Effector CD8-positive, alpha-beta T cell (primary cell): Measurements from ENCODE around the gene FBXL7.

Source experiments
- DNase-seq: peaks from one replicate; lab custom pipeline; 2025; lab: John Stamatoyannopoulos, UW

Gene FBXL7

DNA sequence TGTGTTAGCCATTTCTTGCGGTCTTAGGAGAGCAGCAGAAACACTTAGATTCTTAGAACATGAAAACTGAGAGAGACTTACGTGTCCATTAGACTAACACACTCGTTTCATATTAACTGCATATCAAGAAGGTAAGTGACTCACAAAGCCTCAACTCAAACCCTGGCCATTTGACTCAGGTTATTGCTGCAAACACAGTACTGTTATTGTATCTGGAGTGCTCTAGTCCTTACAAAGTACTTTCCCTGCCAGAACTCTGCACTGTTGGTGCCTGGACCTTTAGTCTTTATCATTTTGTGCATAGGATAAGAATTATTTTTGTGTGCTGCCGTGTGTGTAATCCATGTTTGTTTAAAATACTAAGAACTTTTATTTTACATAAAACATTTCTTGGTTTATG lies 155.7 kb downstream of the FBXL7 start:
- no peak for DNase-seq

DNA sequence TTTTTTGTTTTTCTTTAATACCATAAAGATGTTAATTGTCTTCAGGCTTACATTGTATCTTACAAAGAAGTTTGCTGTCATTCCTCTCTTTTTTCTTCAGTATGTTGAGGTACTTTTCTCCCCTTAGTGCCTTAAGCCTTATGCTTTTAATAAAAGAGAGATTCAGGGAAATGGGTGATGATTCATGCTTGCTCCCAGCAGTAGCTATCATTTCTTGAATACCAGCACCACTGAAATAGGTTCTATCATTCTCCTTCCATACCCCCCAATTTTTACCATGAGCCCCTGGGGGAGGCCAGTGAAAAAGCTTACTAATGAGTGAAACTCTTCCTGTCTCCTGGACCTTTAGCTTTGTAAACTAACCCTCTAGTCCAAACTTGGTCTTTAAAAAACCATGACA lies 165.0 kb downstream of the FBXL7 start:
- no peak for DNase-seq

GRCh38 chr5:15669826-15670225 lies 169.8 kb downstream of the FBXL7 start:
- DNase-seq = no peak

DNA sequence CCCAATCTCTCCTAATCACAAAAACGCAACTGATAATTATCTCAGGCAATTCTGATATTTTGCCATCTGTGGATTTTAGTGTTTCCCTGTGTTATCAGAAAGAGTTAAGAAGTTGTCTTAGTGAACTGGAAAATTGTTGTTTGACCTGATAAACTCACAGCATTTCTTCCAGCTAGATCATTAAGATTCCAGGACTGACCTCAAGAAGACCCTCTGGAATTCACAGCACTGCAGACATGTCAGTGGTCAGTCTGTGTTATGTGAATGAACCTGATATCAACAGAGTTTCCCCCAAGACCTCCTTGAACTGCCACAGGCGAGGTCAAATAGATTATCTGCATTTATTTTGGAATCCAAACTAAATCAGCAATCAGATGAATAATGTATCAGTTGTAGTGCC lies 174.7 kb downstream of the FBXL7 start:
- no peak for DNase-seq

GRCh38 chr5:15676591-15676990 lies 176.6 kb downstream of the FBXL7 start:
- DNase-seq = no peak

DNA sequence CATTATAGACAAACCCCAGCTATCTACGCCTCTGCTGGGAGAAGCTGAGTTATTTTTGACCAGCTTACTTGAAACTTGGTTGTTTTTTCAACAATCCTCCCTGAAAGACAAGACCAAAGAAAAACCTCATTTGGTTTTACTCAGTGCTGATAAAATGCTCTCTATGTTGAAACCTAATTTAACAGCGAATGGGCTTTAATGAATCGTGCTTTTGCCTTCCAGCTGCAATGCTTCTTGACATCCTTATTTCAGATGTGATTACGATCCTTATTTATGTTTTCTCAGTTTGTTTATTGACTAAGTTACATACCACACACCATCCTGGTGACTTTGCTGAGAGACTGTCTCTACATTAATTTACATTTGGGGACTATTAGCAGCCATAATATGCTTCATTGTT lies 179.2 kb downstream of the FBXL7 start:
- no peak for DNase-seq

DNA sequence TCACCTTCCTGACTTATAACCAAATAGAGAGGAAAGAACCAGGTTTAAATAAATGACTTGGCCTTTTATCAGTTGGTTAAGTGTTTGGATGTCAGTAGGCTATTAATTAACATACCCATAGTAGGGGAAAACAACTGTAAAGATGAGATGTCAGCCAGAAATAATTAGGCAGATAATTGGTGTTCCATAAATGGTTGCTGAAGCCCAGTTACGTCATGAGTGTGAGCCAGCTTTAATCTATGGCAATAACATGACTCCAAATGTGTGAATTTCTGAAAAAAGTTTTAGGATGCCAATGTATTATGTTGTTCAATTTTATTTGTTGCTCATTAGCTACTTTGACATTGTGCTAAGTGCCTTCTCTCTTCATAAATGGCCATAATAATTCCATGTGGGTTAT lies 180.5 kb downstream of the FBXL7 start:
- no peak for DNase-seq

DNA sequence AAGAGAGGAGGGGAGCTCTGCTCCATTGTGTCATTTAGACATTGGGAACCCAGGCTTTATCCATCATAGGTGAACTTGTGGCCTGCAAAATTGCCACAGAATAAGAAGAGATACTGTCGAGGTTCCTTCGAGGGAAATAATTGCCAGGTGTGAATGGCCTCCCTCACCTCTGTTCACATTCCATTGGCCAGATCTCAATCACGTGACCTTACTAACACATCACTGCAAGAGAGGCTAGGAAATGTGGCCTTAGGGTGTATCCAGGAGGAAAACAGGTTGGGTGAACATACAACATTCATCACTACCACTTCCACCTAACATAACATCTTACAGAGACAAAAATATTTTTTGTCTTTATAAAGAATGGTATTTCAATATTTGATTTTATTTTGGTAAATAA lies 182.1 kb downstream of the FBXL7 start:
- no peak for DNase-seq

- no peak for DNase-seq
Observed at GRCh38 chr5:15682566-15682965, 182.6 kb downstream of the FBXL7 start.

DNA sequence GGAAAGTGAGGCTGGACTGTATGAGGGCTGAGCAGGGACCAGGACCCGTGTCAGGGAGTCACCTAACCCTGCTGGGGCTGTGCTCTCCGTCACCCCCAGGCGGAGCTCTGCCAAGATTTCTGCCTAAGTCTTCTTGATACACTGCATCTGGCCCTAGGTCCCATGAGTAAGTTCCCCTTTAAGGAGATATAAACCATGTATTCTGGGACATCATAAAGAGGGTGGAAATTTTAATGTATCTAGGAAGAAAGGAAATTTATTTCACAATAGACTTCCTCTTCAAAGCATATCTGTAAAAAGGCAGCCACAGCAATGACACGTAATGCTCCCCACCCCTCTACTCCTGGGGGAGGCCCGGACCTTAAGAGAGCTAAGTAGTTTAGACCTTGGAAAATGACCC lies 183.4 kb downstream of the FBXL7 start:
- DNase-seq = no peak

DNA sequence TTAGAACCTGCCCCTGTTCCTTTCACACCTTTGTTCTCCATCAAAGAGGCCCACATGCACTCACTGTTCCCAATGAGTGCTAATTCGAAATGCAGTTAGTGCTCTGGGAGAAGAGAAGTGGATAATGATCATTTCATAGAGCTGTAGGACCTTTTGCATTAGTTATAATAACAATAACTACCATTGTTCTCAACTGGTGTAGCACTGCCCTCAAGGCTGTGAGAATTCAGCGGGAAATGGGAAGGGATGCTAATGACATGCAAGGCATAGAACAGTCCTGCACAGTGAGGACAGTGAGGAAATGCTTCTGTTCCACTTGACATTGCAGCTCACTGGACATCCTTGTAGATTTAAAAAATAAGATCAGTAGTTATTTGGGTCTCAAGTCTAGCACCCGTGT lies 187.4 kb downstream of the FBXL7 start:
- DNase-seq = no peak

DNA sequence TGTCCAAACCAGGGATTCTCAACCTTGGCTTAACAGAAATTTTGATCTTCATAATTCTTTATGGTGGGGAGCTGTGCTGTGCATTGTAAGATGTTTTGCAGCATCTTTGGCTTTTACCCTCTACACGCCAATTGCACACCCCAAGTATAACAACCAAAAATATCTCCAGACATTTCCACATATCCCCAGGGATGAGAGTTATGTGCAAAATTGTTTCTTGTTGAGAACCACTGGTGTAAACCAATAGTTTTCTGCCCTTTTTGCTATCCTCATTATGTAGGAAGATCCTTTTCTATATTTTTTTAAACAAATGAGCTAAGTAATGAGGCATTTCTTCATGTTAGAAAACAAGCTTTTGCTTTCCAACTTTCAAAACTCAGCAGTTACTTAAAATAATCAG lies 189.9 kb downstream of the FBXL7 start:
- no peak for DNase-seq

DNA sequence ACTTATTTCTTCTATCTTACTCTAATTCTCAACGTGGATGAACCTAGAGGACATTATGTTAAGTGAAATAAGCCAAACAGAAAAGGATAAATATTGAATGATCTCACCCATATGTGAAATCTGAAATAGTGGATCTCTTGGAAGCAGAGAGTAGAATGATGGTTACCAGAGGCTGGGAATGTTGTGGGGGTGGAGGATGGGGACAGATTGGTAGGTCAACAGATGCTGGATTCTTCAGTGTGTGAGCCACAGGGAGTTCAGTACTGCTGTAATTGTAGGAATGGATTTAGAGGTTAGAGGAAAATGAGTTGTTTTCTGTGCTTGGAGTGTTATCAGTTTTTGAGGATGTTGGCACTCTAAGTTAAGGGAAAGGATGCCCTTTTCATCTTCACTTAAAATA lies 190.6 kb downstream of the FBXL7 start:
- no peak for DNase-seq

GRCh38 chr5:15691521-15691920 lies 191.5 kb downstream of the FBXL7 start:
- DNase-seq = no peak

DNA sequence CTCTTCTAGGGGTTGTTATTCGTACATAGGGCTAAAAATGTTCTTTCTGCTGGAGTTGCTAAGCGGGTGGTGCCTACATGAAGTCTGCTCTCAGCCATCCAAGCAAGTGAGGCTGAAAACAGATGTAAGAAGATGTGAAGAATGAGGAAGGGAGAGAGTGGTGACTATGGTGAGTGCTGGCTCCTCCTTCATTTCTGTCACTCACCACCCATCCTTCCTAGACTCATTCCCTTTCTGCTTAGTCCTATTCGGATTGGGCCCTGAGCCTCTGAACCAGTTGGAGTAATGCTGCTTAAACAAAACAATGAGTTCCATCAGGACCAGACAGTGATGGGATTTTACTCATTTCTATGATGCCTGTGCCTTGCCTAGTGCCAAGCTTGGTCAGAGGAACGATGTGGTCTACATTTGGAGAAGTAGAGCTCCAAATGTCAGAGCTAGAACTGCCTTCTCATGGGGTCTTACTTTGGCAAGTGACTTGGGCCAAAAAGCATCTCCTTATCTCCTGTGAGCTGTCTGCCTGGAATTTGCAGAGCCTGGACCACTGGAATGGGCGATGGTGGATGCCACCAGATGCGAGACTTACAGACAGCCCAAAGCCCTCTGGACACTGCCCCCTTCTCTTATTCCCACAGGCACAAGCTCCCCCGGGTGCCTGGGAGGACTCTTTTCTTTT lies 192.9 kb downstream of the FBXL7 start:
- no peak for DNase-seq

GRCh38 chr5:15693382-15693728 lies 193.4 kb downstream of the FBXL7 start:
- no peak for DNase-seq

DNA sequence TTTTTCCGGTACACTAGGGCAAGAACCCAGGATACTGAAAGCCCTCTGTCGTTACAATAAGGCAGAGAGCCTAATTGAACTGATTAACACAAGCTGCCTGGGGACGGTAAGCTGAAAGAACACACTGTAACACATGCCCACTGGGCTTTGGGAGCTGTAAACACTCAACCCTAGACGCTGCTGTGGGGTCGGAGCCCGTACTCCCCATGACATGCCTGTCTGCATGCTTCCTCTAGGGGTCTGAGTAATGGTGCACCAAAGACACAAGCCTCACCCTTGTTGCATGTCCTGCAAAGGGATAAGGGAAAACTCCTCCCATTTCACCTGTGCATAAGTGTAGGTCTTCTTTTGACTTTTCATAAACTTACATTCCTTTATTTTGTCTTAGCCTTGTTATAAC lies 194.0 kb downstream of the FBXL7 start:
- no peak for DNase-seq

DNA sequence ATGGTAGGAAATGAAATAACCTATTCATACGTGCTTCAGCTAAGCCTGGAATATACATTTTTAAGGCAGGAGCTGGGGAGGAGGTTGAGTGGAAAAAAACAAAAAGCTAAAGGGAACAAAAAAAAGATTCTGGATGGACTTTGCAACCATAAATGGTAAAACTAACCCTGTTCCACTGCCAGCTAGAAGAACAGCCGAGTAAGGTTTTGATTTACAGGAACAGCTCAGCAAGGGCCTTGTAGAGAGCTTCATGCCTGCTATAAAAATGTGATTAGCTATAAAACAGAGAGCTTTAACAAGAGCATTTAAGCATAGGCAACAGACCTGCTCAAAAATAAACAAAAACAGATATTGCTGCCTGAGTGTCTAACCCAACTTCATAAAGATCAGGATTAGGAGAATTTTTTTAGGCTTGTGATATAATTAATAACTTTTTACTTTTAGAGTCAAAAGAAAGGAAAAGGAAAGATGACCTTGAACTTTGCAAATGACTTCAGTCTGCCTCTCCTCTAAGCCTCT lies 194.8 kb downstream of the FBXL7 start:
- DNase-seq = no peak

- DNase-seq = no peak
Observed at GRCh38 chr5:15695215-15695731, 195.3 kb downstream of the FBXL7 start.

- DNase-seq = no peak
Observed at GRCh38 chr5:15700373-15700772, 200.4 kb downstream of the FBXL7 start.

GRCh38 chr5:15702102-15702501 lies 202.1 kb downstream of the FBXL7 start:
- DNase-seq = no peak

DNA sequence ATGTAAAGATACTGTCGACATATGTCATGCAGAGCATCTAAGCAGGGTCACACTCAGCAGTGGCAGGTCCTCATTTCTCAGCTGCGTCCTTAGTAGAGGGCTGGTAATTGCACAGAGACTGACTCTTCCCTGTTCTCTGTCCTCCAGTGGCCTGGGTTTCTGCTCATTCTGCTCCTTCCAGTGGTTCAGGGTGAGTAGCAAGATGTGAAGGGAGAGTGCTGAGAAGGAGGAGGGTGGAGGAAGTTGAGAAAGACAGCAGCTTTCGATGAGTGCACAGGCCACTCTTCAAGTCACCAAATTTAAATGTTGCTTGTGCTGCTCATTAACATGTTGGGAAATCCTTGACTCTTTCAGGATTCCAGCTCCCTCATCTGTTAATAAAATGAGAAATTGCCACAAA lies 203.9 kb downstream of the FBXL7 start:
- DNase-seq = no peak

DNA sequence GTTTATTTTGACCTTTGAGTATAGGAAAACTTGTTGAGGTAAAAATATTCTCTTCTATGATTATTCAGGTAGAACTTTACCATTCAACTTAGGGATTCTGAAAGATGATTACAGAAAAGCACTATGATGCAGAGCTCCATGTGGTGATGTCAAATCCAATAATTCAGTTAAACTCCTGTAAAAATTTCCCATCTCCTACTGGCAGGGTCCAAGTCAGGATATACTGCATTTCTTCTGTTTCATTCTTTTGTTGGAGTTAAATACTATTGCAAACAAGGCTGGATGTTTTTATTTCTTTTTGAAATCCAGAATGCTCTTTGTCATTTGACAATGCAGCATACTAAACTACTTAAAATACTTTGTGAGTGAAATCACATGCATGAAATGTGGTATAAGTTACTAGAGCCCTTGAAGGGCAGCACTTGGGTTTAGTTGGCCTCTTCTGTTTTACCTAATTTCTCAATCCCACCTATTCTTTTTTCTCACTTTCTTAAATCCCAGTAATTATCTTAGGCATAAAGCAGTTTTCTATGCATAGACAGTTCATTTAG lies 204.5 kb downstream of the FBXL7 start:
- no peak for DNase-seq

DNA sequence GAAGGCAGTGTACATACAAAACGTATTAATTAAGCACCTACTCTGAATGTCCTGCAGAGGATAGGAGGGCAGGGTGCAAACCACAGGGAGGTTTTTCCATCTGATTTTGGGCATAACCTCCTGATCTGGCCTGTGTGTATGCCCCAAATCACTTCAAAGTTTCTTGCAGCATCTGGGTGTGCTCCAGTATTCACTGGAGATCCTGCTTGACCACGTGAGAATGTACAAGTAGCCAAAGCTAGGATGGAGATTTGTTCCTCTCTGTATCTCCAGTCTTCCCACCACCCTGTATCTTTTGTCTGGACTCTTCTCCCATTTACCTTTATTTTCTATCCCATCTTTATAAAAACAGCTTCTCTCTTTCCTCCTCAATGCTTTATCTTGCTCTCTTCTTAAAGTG lies 207.7 kb downstream of the FBXL7 start:
- no peak for DNase-seq
